B cell (primary cell): ENCODE data around the gene HPCAL4. TPM values are rescaled to one million over a fixed set of nuclear protein-coding genes. Genes with fewer than 3 reads are reported as not detected.

Experiments used
- ATAC-seq: fragments of 200-7000 bp; cut with Tn5 transposase; one replicate; pipeline ENCODE4 v1.10.0; 2021; ENCODE audit warnings: low read depth, mild to moderate bottlenecking, moderate number of reproducible peaks, moderate library complexity
- CTCF ChIA-PET: fragments of 350-600 bp; sonication (Branson Sonifier 250); formaldehyde crosslinking; loops from one replicate; lab custom pipeline; 2021; ENCODE audit warnings: antibody characterized with exemption, inconsistent platforms; lab: Charles Lee
- POLR2A ChIA-PET: fragments of 350-600 bp; sonication (Branson Sonifier 250); formaldehyde crosslinking; loops from one replicate; lab custom pipeline; 2021; ENCODE audit warnings: antibody characterized with exemption; lab: Charles Lee
- DNase-seq: peaks from one replicate; pipeline ENCODE4 v3.0.0; 2013
- H2AFZ ChIP-seq: 2 replicates; pipeline ENCODE4 v1.6.1; 2012; ENCODE audit warnings: mild to moderate bottlenecking, low read depth, low read length; ENCODE audit not compliant: insufficient read depth, poor library complexity, severe bottlenecking
- H3K27ac ChIP-seq, 2 donors: 1 replicate in 1 of 2; 2 replicates in 1 of 2; pipeline ENCODE4 v1.5.1; 2012 to 2013; ENCODE audit warnings: low read length in 2 of 2, mild to moderate bottlenecking in 2 of 2, moderate library complexity in 1 of 2
- H3K27me3 ChIP-seq, 4 experiments: fragments of 200-600 bp in 1 of 4; sonication (generic) in 1 of 4; replicated peaks in 1 of 4; 1 replicate in 2 of 4; 2 replicates in 2 of 4; pipeline versions ENCODE4 v1.6.1 to v1.7.0; 2013 to 2016; ENCODE audit warnings: low read length in 3 of 4, mild to moderate bottlenecking in 2 of 4, mixed read lengths in 1 of 4, moderate library complexity in 1 of 4; ENCODE audit not compliant: insufficient read depth in 4 of 4, control insufficient read depth in 3 of 4; ENCODE audit errors: control extremely low read depth in 1 of 4
- H3K36me3 ChIP-seq, 2 experiments: replicated peaks in 1 of 2; 1 replicate in 1 of 2; 2 replicates in 1 of 2; pipeline versions ENCODE4 v1.6.1 to v1.7.1; 2013; ENCODE audit warnings: low read length in 1 of 2; ENCODE audit not compliant: insufficient read depth in 2 of 2, control insufficient read depth in 1 of 2; ENCODE audit errors: control extremely low read depth in 1 of 2, extremely low read depth in 1 of 2
- H3K4me1 ChIP-seq, 2 donors: fragments of 200-600 bp in 1 of 2; sonication (generic) in 1 of 2; 1 replicate in 1 of 2; 2 replicates in 1 of 2; pipeline versions ENCODE4 v1.5.1 to v1.6.1; 2013 to 2017; ENCODE audit warnings: low read length in 2 of 2; ENCODE audit not compliant: control insufficient read depth in 2 of 2, insufficient read depth in 2 of 2
- H3K4me2 ChIP-seq: replicated peaks from 2 replicates; pipeline ENCODE3; 2012; ENCODE audit warnings: mild to moderate bottlenecking, low read depth, low read length; ENCODE audit not compliant: poor library complexity, severe bottlenecking
- H3K4me3 ChIP-seq, 5 experiments: fragments of 200-600 bp in 1 of 5; sonication (generic) in 1 of 5; 1 replicate in 3 of 5; 2 replicates in 2 of 5; pipeline versions ENCODE4 v1.5.1 to v1.7.0; 2011 to 2016; ENCODE audit warnings: low read length in 4 of 5, mild to moderate bottlenecking in 4 of 5, low read depth in 2 of 5, control low read depth in 1 of 5, moderate library complexity in 1 of 5; ENCODE audit not compliant: insufficient read depth in 1 of 5; ENCODE audit errors: control extremely low read depth in 1 of 5, extremely low read depth in 1 of 5
- H3K79me2 ChIP-seq: fragments of 200-600 bp; sonication (generic); one replicate; pipeline ENCODE4 v1.6.0; 2016; ENCODE audit warnings: low read length; ENCODE audit not compliant: control insufficient read depth, insufficient read depth
- H3K9ac ChIP-seq: fragments of 200-600 bp; sonication (generic); 2 replicates; pipeline ENCODE4 v1.6.1; 2017; ENCODE audit warnings: mild to moderate bottlenecking, low read length, moderate library complexity
- H3K9me3 ChIP-seq, 3 donors: one replicate each; pipeline versions ENCODE4 v1.6.1 to v1.7.1; 2013; ENCODE audit warnings: low read length in 2 of 3; ENCODE audit not compliant: control insufficient read depth in 2 of 3, insufficient read depth in 1 of 3; ENCODE audit errors: control extremely low read depth in 1 of 3
- H4K20me1 ChIP-seq: 2 replicates; pipeline ENCODE4 v1.6.0; 2012; ENCODE audit warnings: mild to moderate bottlenecking, low read length; ENCODE audit not compliant: insufficient read depth, control insufficient read depth, poor library complexity, severe bottlenecking
- H3K27ac Mint-ChIP-seq: one replicate; pipeline ENCODE4 v1.8.0; 2021; ENCODE audit warnings: mixed read lengths
- H3K27me3 Mint-ChIP-seq: one replicate; pipeline ENCODE4 v1.8.0; 2021; ENCODE audit warnings: mixed read lengths
- H3K4me1 Mint-ChIP-seq: one replicate; pipeline ENCODE4 v1.8.0; 2021; ENCODE audit warnings: mixed read lengths
- H3K4me3 Mint-ChIP-seq: one replicate; pipeline ENCODE4 v1.8.0; 2021; ENCODE audit warnings: mixed read lengths
- H3K9me3 Mint-ChIP-seq: one replicate; pipeline ENCODE4 v1.8.0; 2022; ENCODE audit warnings: mixed read lengths; ENCODE audit not compliant: insufficient read depth
- EZH2 ChIP-seq: IDR thresholded peaks from 2 replicates; pipeline ENCODE4 v1.6.1; 2012; ENCODE audit warnings: borderline replicate concordance, low read depth, mild to moderate bottlenecking, moderate library complexity, low read length; ENCODE audit not compliant: insufficient read depth, poor library complexity, severe bottlenecking
- WGBS: methylation state at CpG from one replicate; pipeline ENCODE4 v1.1.5; 2013; ENCODE audit warnings: missing lambda C conversion rate; ENCODE audit not compliant: insufficient coverage; 5-methylcytosine and 5-hydroxymethylcytosine counted together
- intact Hi-C: fragments of 100-400 bp; cut with micrococcal nuclease; formaldehyde crosslinking; loops from one replicate; pipeline ENCODE4 v1.10.0; 2022
- polyA plus RNA-seq: library from polyadenylated mRNA; depleted of rRNA; stranded (reverse); fragments of >200 nt; gene quantifications from 2 replicates; pipeline ENCODE4 v1.2.3, GENCODE V29; 2012
- total RNA-seq, 2 donors: library from RNA; stranded (reverse); fragments of 120-200 nt in 1 of 2; gene quantifications; 1 replicate in 1 of 2; 2 replicates in 1 of 2; pipeline versions ENCODE4 v1.2.3 to v1.2.4, GENCODE V29; 2013 to 2022
- TF ChIP-seq, protein P1 (sequence below): fragments of 200-600 bp; IDR thresholded peaks from one replicate; pipeline ENCODE4 v1.8.0; 2022; ENCODE audit warnings: antibody characterized with exemption, mild to moderate bottlenecking

HPCAL4 gene
- total and polyA plus RNA-seq, 2 donors (not counting 1 experiment from before 2014, with no cell fraction given): not detected

DNA sequence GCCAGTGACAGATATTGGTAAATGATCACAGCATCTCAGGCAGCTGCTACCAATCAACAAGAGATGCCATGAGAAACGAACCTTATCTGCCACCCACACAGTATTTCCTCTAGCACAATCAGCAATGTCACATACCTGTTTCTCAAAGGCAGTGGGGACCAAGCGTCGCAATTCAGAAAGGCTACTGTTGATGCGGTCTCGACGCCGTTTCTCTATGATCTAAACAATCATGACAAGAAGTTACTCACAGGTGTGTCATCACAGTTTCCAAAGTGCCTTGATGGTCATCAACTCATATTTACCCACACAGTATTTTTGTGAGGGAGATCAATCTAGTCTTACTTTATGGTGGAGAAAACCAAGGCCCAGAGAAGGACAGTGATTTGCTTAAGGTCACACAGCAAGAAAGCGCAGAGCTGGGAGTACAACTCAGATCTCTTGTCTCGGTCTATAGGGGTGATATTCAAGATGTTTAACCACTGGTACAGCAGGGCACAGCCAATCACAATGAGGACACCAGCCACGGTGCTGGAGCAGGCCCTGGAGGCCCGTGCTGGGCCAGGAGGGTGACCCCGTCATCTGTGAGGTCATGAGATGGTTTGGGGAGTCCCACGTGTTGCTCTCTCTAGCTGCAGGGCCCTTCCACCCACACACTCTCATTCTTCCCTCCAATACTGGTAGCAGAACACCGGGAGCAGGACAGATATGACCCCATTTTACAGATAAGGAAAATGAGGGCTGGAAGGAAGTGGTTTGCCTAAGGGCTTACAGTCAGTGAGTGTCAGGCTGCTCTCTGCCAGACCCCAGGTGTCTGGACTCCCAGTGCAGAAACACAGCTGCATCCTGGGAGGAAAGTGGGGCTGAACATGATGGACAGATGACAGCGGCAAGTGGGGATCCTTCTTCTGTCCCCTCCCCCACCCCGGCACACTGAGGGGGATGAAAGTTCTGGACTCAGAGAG is 59.6 kb downstream of the HPCAL4 start:
- Mint-ChIP-seq H3K27ac (no peak overlapping the region), H3K27me3 (peaks cover 35% of the 10 kb centered on the region), H3K4me3 (no peak overlapping the region), H3K9me3 (no peaks in the 10 kb centered on the region), H3K4me1 (no peaks in the 10 kb centered on the region)
- Histone ChIP-seq H3K79me2 (no peaks in the 10 kb centered on the region), H3K36me3 (no peaks in the 10 kb centered on the region), H3K4me3 (no peak overlapping the region), H3K9me3 (no peaks in the 10 kb centered on the region), H4K20me1 (no peaks in the 10 kb centered on the region), H3K4me1 (no peaks in the 10 kb centered on the region), H3K27ac (no peak overlapping the region), H3K27me3 (peaks cover 0 to 1% (median 0%) of the 10 kb centered on the region in 4 experiments), H2AFZ (no peak overlapping the region), H3K9ac (no peak overlapping the region), H3K4me2 (no peak overlapping the region)
- DNase-seq (no peak), ATAC-seq (no peak)
- TF ChIP-seq EZH2: no peak
- TF ChIP-seq, protein P1, sequence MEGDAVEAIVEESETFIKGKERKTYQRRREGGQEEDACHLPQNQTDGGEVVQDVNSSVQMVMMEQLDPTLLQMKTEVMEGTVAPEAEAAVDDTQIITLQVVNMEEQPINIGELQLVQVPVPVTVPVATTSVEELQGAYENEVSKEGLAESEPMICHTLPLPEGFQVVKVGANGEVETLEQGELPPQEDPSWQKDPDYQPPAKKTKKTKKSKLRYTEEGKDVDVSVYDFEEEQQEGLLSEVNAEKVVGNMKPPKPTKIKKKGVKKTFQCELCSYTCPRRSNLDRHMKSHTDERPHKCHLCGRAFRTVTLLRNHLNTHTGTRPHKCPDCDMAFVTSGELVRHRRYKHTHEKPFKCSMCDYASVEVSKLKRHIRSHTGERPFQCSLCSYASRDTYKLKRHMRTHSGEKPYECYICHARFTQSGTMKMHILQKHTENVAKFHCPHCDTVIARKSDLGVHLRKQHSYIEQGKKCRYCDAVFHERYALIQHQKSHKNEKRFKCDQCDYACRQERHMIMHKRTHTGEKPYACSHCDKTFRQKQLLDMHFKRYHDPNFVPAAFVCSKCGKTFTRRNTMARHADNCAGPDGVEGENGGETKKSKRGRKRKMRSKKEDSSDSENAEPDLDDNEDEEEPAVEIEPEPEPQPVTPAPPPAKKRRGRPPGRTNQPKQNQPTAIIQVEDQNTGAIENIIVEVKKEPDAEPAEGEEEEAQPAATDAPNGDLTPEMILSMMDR: no peak
- CTCF ChIA-PET: interaction anchor here (1.4 kb wide), 1 partner anchor 20 kb away, joined by 4 read pairs; no protein-coding TSS in a partner anchor
- intact Hi-C loops: no loop called here
- 71% methylated on average over 4 of the region's 16 CpGs for WGBS
- POLR2A ChIA-PET: no interaction called here

DNA sequence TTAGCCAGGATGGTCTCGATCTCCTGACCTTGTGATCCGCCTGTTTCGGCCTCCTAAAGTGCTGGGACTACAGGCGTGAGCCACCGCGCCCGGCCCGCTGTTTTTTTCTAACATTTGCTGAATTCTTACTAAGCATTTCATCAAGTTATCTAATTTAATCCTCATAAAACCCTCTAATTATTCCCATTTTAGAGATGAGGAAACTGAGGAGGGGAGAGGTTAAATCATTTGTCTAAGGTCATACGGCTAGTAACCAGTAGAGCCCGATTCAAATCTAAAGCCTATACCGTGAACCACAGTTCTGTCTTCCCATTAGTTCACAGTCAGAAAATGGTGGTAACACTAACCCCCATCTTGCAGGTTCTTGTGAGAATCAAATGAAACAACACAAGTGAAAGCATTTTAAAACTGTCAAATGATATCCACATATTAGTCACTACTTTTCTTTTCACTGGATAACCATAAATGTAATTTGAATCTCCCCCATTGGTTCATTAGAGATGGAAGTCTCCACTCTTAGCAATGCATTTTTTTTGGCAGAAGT is 62.4 kb downstream of the HPCAL4 start:
- H3K4me2 ChIP-seq: no peak overlapping the region
- no peaks in the 10 kb centered on the region for H3K79me2 ChIP-seq
- 67% methylated on average over 3 of the region's 11 CpGs for WGBS
- CTCF ChIA-PET: interaction anchor here (1.0 kb wide), 1 partner anchor 18 kb away, joined by 4 read pairs; no protein-coding TSS in a partner anchor
- Mint-ChIP-seq H3K27ac (no peak overlapping the region), H3K4me3 (no peak overlapping the region), H3K9me3 (no peaks in the 10 kb centered on the region), H3K27me3 (peaks cover 23% of the 10 kb centered on the region), H3K4me1 (no peaks in the 10 kb centered on the region)
- no peak for ATAC-seq
- H3K27me3 ChIP-seq: peaks cover 0 to 8% (median 0%) of the 10 kb centered on the region in 4 experiments
- H3K9me3 ChIP-seq: no peaks in the 10 kb centered on the region
- POLR2A ChIA-PET: no interaction called here
- H3K9ac ChIP-seq: no peak overlapping the region
- intact Hi-C loops: no loop called here
- no peak overlapping the region for H3K27ac ChIP-seq
- TF ChIP-seq, protein P1: no peak
- TF ChIP-seq EZH2: no peak
- H4K20me1 ChIP-seq: no peaks in the 10 kb centered on the region
- no peaks in the 10 kb centered on the region for H3K4me1 ChIP-seq
- DNase-seq: no peak
- H2AFZ ChIP-seq: no peak overlapping the region
- H3K4me3 ChIP-seq: no peak overlapping the region
- H3K36me3 ChIP-seq: no peaks in the 10 kb centered on the region
